Tibial nerve (tissue), 4 donors: Measurements from ENCODE around the gene KCNN4.

Experiments used
- EP300 ChIP-seq, 2 donors: sonication (generic); formaldehyde crosslinking; IDR thresholded peaks; one replicate each; pipeline ENCODE4 v1.6.1; 2017; ENCODE audit warnings: antibody characterized with exemption in 2 of 2, mild to moderate bottlenecking in 1 of 2
- POLR2A ChIP-seq, 2 donors: fragments of 450-650 bp; IDR thresholded peaks; one replicate each; pipeline ENCODE4 v1.6.1; 2017; ENCODE audit warnings: antibody characterized with exemption in 2 of 2, mild to moderate bottlenecking in 2 of 2, moderate library complexity in 2 of 2
- TF ChIP-seq, protein P1 (sequence below), 5 experiments: fragments of 200-600 bp in 3 of 5; fragments of 450-650 bp in 2 of 5; sonication (generic) in 3 of 5; IDR thresholded peaks; one replicate each; pipeline ENCODE4 v1.5.1; 2016 to 2019; ENCODE audit warnings: antibody characterized with exemption in 5 of 5, mild to moderate bottlenecking in 3 of 5, moderate library complexity in 2 of 5

DNA sequence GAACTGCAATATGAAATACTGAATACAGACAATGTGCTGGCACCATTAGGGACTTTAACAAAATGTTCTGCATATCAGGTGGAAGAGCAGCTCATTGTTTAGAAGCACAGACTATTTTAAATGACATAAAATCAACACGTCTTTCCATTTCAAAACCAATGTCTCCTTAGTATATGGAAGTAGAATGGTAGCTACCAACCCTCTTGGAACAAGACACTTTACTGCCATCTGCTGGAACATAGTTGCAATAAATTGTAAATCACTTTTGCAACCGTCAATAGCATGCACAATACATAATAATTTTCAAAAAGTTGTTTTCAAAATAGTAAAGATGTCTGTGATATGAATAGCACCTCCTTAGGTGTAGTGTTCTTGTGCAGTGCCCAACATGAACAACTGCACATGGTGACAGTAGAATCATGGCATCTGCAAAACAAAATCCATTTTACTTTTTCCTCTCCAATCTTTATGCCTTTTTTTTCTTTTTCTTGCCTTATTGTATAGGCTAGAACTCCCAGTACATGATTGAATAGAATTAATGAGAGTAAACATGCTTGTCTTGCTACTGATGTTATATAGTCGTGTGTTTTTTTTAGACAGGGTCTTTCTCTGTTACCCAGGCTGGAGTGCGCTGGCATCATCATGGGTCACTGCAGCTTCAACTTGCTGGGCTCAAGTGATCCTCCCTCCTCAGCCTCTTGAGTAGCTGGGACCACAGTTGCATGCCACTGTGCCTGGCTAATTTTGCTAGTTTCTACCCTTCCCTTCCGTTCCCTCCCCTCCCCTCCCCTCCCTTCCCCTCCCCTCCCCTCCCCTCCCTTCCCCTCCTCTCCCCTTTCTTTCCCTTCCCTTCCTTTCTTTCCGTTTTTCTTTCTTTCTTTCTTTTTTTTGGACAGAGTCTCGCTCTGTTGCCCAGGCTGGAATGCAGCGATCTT lies 29.3 kb upstream of the KCNN4 start:
- TF ChIP-seq, protein P1, sequence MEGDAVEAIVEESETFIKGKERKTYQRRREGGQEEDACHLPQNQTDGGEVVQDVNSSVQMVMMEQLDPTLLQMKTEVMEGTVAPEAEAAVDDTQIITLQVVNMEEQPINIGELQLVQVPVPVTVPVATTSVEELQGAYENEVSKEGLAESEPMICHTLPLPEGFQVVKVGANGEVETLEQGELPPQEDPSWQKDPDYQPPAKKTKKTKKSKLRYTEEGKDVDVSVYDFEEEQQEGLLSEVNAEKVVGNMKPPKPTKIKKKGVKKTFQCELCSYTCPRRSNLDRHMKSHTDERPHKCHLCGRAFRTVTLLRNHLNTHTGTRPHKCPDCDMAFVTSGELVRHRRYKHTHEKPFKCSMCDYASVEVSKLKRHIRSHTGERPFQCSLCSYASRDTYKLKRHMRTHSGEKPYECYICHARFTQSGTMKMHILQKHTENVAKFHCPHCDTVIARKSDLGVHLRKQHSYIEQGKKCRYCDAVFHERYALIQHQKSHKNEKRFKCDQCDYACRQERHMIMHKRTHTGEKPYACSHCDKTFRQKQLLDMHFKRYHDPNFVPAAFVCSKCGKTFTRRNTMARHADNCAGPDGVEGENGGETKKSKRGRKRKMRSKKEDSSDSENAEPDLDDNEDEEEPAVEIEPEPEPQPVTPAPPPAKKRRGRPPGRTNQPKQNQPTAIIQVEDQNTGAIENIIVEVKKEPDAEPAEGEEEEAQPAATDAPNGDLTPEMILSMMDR (IDR thresholded peaks at IDR 0.05), result peak; percentile 28 to 51 (median 38)
- TF ChIP-seq POLR2A (IDR thresholded peaks at IDR 0.05) (no peak), EP300 (IDR thresholded peaks at IDR 0.05) (no peak)
